Keratinocyte (primary cell): Measurements from ENCODE around the gene FMN2. TPM values are rescaled to one million over a fixed set of nuclear protein-coding genes. Genes with fewer than 3 reads are reported as not detected.

Experiments
- DNase-seq: peaks from one replicate; pipeline ENCODE4 v3.0.0-alpha.2; 2011; ENCODE audit warnings: low read depth, missing footprints, low spot score
- FAIRE-seq: peaks from 2 replicates; lab custom pipeline; 2011; peaks lifted over from hg19 to GRCh38; lab: Jason Lieb, UNC
- H2AFZ ChIP-seq: 2 replicates; pipeline ENCODE4 v1.6.0; 2012; ENCODE audit warnings: low read length, control low read depth, inconsistent platforms; ENCODE audit not compliant: control insufficient read depth
- H3K27ac ChIP-seq: 2 replicates; pipeline ENCODE4 v1.5.1; 2011; ENCODE audit warnings: low read length; ENCODE audit not compliant: control insufficient read depth, insufficient read depth
- H3K27me3 ChIP-seq: 3 replicates; pipeline ENCODE4 v1.6.0; 2011; ENCODE audit warnings: low read length; ENCODE audit not compliant: control insufficient read depth, insufficient read depth; ENCODE audit errors: extremely low read depth
- H3K36me3 ChIP-seq, 2 experiments: 2 replicates in 1 of 2; 3 replicates in 1 of 2; pipeline ENCODE4 v1.5.1; 2011; ENCODE audit warnings: low read length in 2 of 2, mild to moderate bottlenecking in 1 of 2; ENCODE audit not compliant: control insufficient read depth in 2 of 2, insufficient read depth in 2 of 2; ENCODE audit errors: extremely low read depth in 1 of 2
- H3K4me1 ChIP-seq: 3 replicates; pipeline ENCODE4 v1.5.1; 2011; ENCODE audit warnings: low read length; ENCODE audit not compliant: control insufficient read depth, insufficient read depth; ENCODE audit errors: extremely low read depth
- H3K4me2 ChIP-seq: 3 replicates; pipeline ENCODE4 v1.6.0; 2011; ENCODE audit warnings: low read depth, low read length; ENCODE audit not compliant: control insufficient read depth, insufficient read depth; ENCODE audit errors: extremely low read depth
- H3K4me3 ChIP-seq, 3 experiments: fragments of 200-600 bp in 1 of 3; sonication (generic) in 1 of 3; 2 replicates in 2 of 3; 3 replicates in 1 of 3; pipeline ENCODE4 v1.5.1; 2011 to 2016; ENCODE audit warnings: low read length in 3 of 3, mild to moderate bottlenecking in 3 of 3, control low read depth in 2 of 3, inconsistent platforms in 1 of 3, low read depth in 1 of 3, mixed read lengths in 1 of 3, mixed run types in 1 of 3, moderate library complexity in 1 of 3; ENCODE audit not compliant: control insufficient read depth in 2 of 3, insufficient read depth in 2 of 3; ENCODE audit errors: extremely low read depth in 1 of 3
- H3K79me2 ChIP-seq: 2 replicates; pipeline ENCODE4 v1.6.0; 2012; ENCODE audit warnings: low read length; ENCODE audit not compliant: control insufficient read depth, insufficient read depth
- H3K9ac ChIP-seq: 3 replicates; pipeline ENCODE4 v1.6.0; 2011; ENCODE audit warnings: low read length; ENCODE audit not compliant: control insufficient read depth, insufficient read depth; ENCODE audit errors: extremely low read depth
- H3K9me1 ChIP-seq: 3 replicates; pipeline ENCODE4 v1.6.0; 2011; ENCODE audit warnings: low read length; ENCODE audit not compliant: control insufficient read depth, insufficient read depth; ENCODE audit errors: extremely low read depth
- H3K9me3 ChIP-seq: 2 replicates; pipeline ENCODE4 v1.5.1; 2012; ENCODE audit warnings: low read depth, low read length; ENCODE audit not compliant: control insufficient read depth
- H4K20me1 ChIP-seq: 3 replicates; pipeline ENCODE4 v1.6.0; 2011; ENCODE audit warnings: low read length; ENCODE audit not compliant: control insufficient read depth, insufficient read depth; ENCODE audit errors: extremely low read depth
- CTCF ChIP-seq, 3 experiments: IDR thresholded peaks in 1 of 3; conservative IDR thresholded peaks in 1 of 3; optimal IDR thresholded peaks in 1 of 3; 2 replicates in 2 of 3; 3 replicates in 1 of 3; pipeline versions ENCODE3 to v1.5.1; 2011; ENCODE audit warnings: low read length in 3 of 3, mild to moderate bottlenecking in 3 of 3, moderate library complexity in 2 of 3, control low read depth in 1 of 3, inconsistent platforms in 1 of 3; ENCODE audit not compliant: insufficient read depth in 2 of 3; ENCODE audit errors: extremely low read depth in 1 of 3
- EZH2 ChIP-seq: IDR thresholded peaks from one replicate; pipeline ENCODE4 v1.6.1; 2012; ENCODE audit warnings: inconsistent platforms, mild to moderate bottlenecking, low read length, moderate library complexity
- dilution Hi-C: fragments of 300-500 bp; cut with MboI; formaldehyde crosslinking; loops from one replicate; pipeline ENCODE4 v1.7.0; 2020; ENCODE audit warnings: low sequenced_read_pairs; ENCODE audit not compliant: extremely low pct_ligation_motif_present
- polyA plus RNA-seq, 5 experiments: library from polyadenylated mRNA; depleted of rRNA in 3 of 5; stranded (reverse) in 3 of 5; stranded (forward) in 1 of 5; unstranded in 1 of 5; fragments of >200 nt; gene quantifications; 1 replicate in 1 of 5; 2 replicates in 3 of 5; 3 replicates in 1 of 5; pipeline versions ENCODE4 v1.2.1 to v1.2.3, GENCODE V29; 2011 to 2012; ENCODE audit warnings: missing spikeins in 2 of 5, low read depth in 1 of 5, low replicate concordance in 1 of 5

FMN2 gene
- polyA plus RNA-seq, 1 donor (not counting 4 experiments of a cell fraction or from before 2014, with no cell fraction given) = not detected

DNA sequence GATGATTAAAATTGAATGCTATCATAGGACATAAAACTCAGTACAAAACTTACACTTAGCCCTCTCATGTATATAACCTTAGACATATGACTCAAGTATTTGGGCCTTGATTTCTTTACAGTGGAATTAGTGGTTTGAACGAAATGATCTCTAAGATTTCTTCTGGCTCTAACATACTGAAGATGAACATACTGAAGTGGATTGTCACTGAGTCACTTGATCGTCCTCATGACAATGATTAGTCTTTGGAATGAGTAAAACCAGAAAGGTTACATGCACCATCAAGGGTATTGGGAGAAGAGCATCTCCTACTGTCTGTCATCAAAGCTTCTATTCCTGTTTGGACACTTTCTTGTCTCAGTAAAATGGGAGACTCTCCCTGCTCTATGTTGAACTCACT, 17.4 kb downstream of the FMN2 start:
- no peaks in the 10 kb centered on the region for H3K27me3 ChIP-seq
- no peaks in the 10 kb centered on the region for H3K79me2 ChIP-seq
- H2AFZ ChIP-seq = no peak overlapping the region
- H4K20me1 ChIP-seq = no peaks in the 10 kb centered on the region
- H3K9me1 ChIP-seq = no peaks in the 10 kb centered on the region
- H3K4me1 ChIP-seq = no peaks in the 10 kb centered on the region
- no peak overlapping the region for H3K9ac ChIP-seq
- no peaks in the 10 kb centered on the region for H3K9me3 ChIP-seq
- no peaks in the 10 kb centered on the region for H3K36me3 ChIP-seq
- H3K4me2 ChIP-seq = no peak overlapping the region
- H3K27ac ChIP-seq = no peak overlapping the region
- no peak overlapping the region for H3K4me3 ChIP-seq
- FAIRE-seq = no peak
- dilution Hi-C loops = no loop called here
- DNase-seq = no peak
- TF ChIP-seq CTCF (optimal IDR thresholded peaks at IDR 0.05 in 1 of 3, IDR thresholded peaks at IDR 0.05 in 1 of 3, conservative IDR thresholded peaks at IDR 0.05 in 1 of 3; ENCODE audit: extremely low read depth in 1 of 3, insufficient read depth in 2 of 3, low read length in 3 of 3) = no peak
- TF ChIP-seq EZH2 = no peak

GRCh38 chr1:240109920-240110636, 18.4 kb downstream of the FMN2 start:
- Histone ChIP-seq H2AFZ (no peak overlapping the region), H3K4me2 (no peak overlapping the region), H3K27ac (no peak overlapping the region), H3K4me3 (no peak overlapping the region), H3K9me1 (no peaks in the 10 kb centered on the region), H4K20me1 (no peaks in the 10 kb centered on the region), H3K9ac (no peak overlapping the region), H3K27me3 (no peaks in the 10 kb centered on the region), H3K4me1 (no peaks in the 10 kb centered on the region), H3K79me2 (no peaks in the 10 kb centered on the region), H3K9me3 (no peaks in the 10 kb centered on the region), H3K36me3 (no peaks in the 10 kb centered on the region)
- no peak for TF ChIP-seq EZH2
- no peak for TF ChIP-seq CTCF (optimal IDR thresholded peaks at IDR 0.05 in 1 of 3, IDR thresholded peaks at IDR 0.05 in 1 of 3, conservative IDR thresholded peaks at IDR 0.05 in 1 of 3; ENCODE audit: extremely low read depth in 1 of 3, insufficient read depth in 2 of 3, low read length in 3 of 3)
- FAIRE-seq (no peak), DNase-seq (no peak)
- dilution Hi-C loops = no loop called here
